ENCODE measurements around the gene KRTAP5-10.
"Not testable (repeated sequence)": the region's sequence is repeated elsewhere in the genome, so short reads cannot be mapped to it uniquely, and the experiment has no call there.

DNA sequence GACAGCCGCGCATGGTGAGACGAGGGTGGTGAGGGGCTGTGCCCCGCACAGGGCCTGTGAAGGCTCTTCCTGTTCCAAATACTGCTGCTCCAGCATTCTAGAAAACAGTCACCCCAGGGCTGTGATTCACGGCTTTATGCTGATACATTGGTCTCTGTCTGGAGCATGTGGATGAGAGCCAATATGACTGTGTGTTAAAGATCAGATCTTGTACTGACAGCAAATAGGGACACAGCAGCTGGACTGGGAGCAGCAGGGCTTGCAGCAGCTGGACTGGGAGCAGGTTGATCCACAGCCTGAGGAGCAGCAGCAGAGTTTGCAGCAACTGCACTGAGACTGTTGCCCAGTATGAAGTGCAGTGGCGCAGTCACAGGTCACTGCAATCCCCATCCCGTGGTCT is 14.2 kb downstream of the KRTAP5-10 start:
- not testable (repeated sequence) for TF ChIP-seq POLR2A (IDR thresholded peaks at IDR 0.05)
- TF ChIP-seq, protein P1, sequence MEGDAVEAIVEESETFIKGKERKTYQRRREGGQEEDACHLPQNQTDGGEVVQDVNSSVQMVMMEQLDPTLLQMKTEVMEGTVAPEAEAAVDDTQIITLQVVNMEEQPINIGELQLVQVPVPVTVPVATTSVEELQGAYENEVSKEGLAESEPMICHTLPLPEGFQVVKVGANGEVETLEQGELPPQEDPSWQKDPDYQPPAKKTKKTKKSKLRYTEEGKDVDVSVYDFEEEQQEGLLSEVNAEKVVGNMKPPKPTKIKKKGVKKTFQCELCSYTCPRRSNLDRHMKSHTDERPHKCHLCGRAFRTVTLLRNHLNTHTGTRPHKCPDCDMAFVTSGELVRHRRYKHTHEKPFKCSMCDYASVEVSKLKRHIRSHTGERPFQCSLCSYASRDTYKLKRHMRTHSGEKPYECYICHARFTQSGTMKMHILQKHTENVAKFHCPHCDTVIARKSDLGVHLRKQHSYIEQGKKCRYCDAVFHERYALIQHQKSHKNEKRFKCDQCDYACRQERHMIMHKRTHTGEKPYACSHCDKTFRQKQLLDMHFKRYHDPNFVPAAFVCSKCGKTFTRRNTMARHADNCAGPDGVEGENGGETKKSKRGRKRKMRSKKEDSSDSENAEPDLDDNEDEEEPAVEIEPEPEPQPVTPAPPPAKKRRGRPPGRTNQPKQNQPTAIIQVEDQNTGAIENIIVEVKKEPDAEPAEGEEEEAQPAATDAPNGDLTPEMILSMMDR (IDR thresholded peaks at IDR 0.05): not testable (repeated sequence)
